WTC11 (cell line): ENCODE results near the gene ADAMTS12. TPM values are rescaled to one million over a fixed set of nuclear protein-coding genes. Genes with fewer than 3 reads are reported as not detected.

Experiments
- ATAC-seq: fragments of 200-7000 bp; cut with Tn5 transposase; 2 replicates; pipeline ENCODE4 v1.10.0; 2021; ENCODE audit warnings: mild to moderate bottlenecking, moderate library complexity
- CTCF ChIA-PET: fragments of 300-600 bp; sonication (Branson Sonifier 250); formaldehyde crosslinking; loops from one replicate; lab custom pipeline; 2021; ENCODE audit warnings: antibody characterized with exemption; lab: Charles Lee
- POLR2A ChIA-PET: fragments of 350-600 bp; sonication (Branson Sonifier 250); formaldehyde crosslinking; loops from one replicate; lab custom pipeline; 2021; ENCODE audit warnings: antibody characterized with exemption; lab: Charles Lee
- DNase-seq: peaks from one replicate; pipeline ENCODE4 v3.0.0; 2021; ENCODE audit warnings: low spot score
- H3K27ac Mint-ChIP-seq: 2 replicates; pipeline ENCODE4 v1.8.0; 2021; ENCODE audit warnings: mixed read lengths
- H3K27me3 Mint-ChIP-seq: 2 replicates; pipeline ENCODE4 v1.8.0; 2021; ENCODE audit warnings: low read depth, mild to moderate bottlenecking, moderate library complexity, mixed read lengths
- H3K36me3 Mint-ChIP-seq: 2 replicates; pipeline ENCODE4 v1.8.0; 2021; ENCODE audit warnings: mixed read lengths
- H3K4me1 Mint-ChIP-seq: 2 replicates; pipeline ENCODE4 v1.8.0; 2022; ENCODE audit warnings: mixed read lengths
- H3K4me3 Mint-ChIP-seq: 2 replicates; pipeline ENCODE4 v1.8.0; 2021; ENCODE audit warnings: mild to moderate bottlenecking, moderate library complexity, mixed read lengths
- H3K9me3 Mint-ChIP-seq: 2 replicates; pipeline ENCODE4 v1.8.0; 2021; ENCODE audit warnings: mixed read lengths
- CREM ChIP-seq: sonication (generic); formaldehyde crosslinking; IDR thresholded peaks from 2 replicates; pipeline ENCODE4 v1.8.1; 2022; ENCODE audit warnings: mild to moderate bottlenecking, missing genetic modification reagents, moderate library complexity
- GABPB1 ChIP-seq: sonication (generic); formaldehyde crosslinking; IDR thresholded peaks from 2 replicates; pipeline ENCODE4 v1.8.1; 2023; ENCODE audit warnings: mild to moderate bottlenecking, missing genetic modification reagents
- JAZF1 ChIP-seq: fragments of 250-450 bp; sonication (Bioruptor Pico); IDR thresholded peaks from 2 replicates; pipeline ENCODE4 v1.9.0; 2021; ENCODE audit warnings: moderate library complexity, mild to moderate bottlenecking, inconsistent platforms
- JUN ChIP-seq: sonication (generic); formaldehyde crosslinking; IDR thresholded peaks from 2 replicates; pipeline ENCODE4 v1.8.0; 2023; ENCODE audit warnings: mild to moderate bottlenecking, missing genetic modification reagents
- KAT7 ChIP-seq: sonication (generic); formaldehyde crosslinking; IDR thresholded peaks from 2 replicates; pipeline ENCODE4 v1.8.1; 2023; ENCODE audit warnings: missing genetic modification reagents, mild to moderate bottlenecking, borderline replicate concordance
- NR3C1 ChIP-seq: sonication (generic); formaldehyde crosslinking; conservative IDR thresholded peaks from 2 replicates; pipeline ENCODE4 v1.8.1; 2023; ENCODE audit warnings: low read depth, mild to moderate bottlenecking, missing genetic modification reagents
- TEAD4 ChIP-seq: sonication (generic); formaldehyde crosslinking; IDR thresholded peaks from 2 replicates; pipeline ENCODE4 v1.8.0; 2022; ENCODE audit warnings: mild to moderate bottlenecking, missing genetic modification reagents
- ZNF138 ChIP-seq: sonication (generic); formaldehyde crosslinking; conservative IDR thresholded peaks from 2 replicates; pipeline ENCODE4 v1.8.1; 2022; ENCODE audit warnings: mild to moderate bottlenecking, moderate library complexity, missing genetic modification reagents
- ZNF219 ChIP-seq: sonication (generic); formaldehyde crosslinking; IDR thresholded peaks from 2 replicates; pipeline ENCODE4 v1.8.0; 2023; ENCODE audit warnings: missing genetic modification reagents, mild to moderate bottlenecking, borderline replicate concordance
- ZNF416 ChIP-seq: fragments of 250-450 bp; sonication (Bioruptor Pico); IDR thresholded peaks from 2 replicates; pipeline ENCODE4 v1.9.0; 2021; ENCODE audit warnings: mild to moderate bottlenecking, inconsistent platforms
- ZNF423 ChIP-seq: fragments of 250-450 bp; sonication (Bioruptor Pico); IDR thresholded peaks from 2 replicates; pipeline ENCODE4 v2.1.2; 2022; ENCODE audit warnings: mild to moderate bottlenecking, moderate library complexity
- total RNA-seq: library from RNA; stranded (reverse); gene quantifications from 3 replicates; pipeline ENCODE4 v1.2.3, GENCODE V29; 2021
- TF ChIP-seq, protein P1 (sequence below): fragments of 250-450 bp; sonication (Bioruptor Pico); IDR thresholded peaks from 2 replicates; pipeline ENCODE4 v2.1.2; 2022; ENCODE audit warnings: mild to moderate bottlenecking, moderate library complexity
- TF ChIP-seq, protein P2 (sequence below): sonication (generic); formaldehyde crosslinking; IDR thresholded peaks from 2 replicates; pipeline ENCODE4 v1.8.0; 2022; ENCODE audit warnings: missing genetic modification reagents
- TF ChIP-seq, protein P3 (sequence below): sonication (generic); formaldehyde crosslinking; IDR thresholded peaks from 2 replicates; pipeline ENCODE4 v1.8.1; 2022; ENCODE audit warnings: missing genetic modification reagents, borderline replicate concordance
- TF ChIP-seq, protein P4 (sequence below): sonication (generic); formaldehyde crosslinking; conservative IDR thresholded peaks from 2 replicates; pipeline ENCODE4 v1.8.1; 2022; ENCODE audit warnings: mild to moderate bottlenecking, missing genetic modification reagents
- TF ChIP-seq, protein P5 (sequence below): fragments of 250-450 bp; sonication (Bioruptor Pico); IDR thresholded peaks from 2 replicates; pipeline ENCODE4 v1.9.0; 2021; ENCODE audit warnings: mild to moderate bottlenecking
- TF ChIP-seq, protein P6 (sequence below): sonication (generic); formaldehyde crosslinking; IDR thresholded peaks from 2 replicates; pipeline ENCODE4 v1.8.1; 2023; ENCODE audit warnings: mild to moderate bottlenecking, moderate library complexity, missing genetic modification reagents
- TF ChIP-seq, protein P7 (sequence below): fragments of 200-600 bp; IDR thresholded peaks from 2 replicates; pipeline ENCODE4 v1.8.0; 2022; ENCODE audit warnings: antibody characterized with exemption

Gene ADAMTS12
- total RNA-seq, 1 experiment from 2014 or later: 13.5 TPM

DNA sequence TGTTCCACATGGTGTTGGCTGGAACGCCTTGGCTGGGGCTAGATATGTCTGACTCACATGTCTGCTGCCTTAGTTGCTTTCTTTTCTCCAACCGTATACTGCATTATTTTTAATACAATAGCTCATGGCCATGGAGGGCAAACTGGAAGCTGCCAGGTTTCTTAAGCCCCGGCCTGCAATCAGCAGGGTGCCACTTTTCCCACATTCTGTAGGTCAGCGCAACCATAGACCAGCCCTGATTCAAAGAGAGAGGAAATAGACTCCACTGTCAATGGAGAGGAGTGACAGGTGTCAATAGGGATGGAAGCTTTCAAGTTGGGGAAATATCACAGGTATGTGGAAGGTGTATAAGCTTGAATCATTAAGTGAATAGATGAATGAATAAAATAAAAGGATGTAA is 390.5 kb downstream of the ADAMTS12 start (continued):
- TF ChIP-seq, protein P1, sequence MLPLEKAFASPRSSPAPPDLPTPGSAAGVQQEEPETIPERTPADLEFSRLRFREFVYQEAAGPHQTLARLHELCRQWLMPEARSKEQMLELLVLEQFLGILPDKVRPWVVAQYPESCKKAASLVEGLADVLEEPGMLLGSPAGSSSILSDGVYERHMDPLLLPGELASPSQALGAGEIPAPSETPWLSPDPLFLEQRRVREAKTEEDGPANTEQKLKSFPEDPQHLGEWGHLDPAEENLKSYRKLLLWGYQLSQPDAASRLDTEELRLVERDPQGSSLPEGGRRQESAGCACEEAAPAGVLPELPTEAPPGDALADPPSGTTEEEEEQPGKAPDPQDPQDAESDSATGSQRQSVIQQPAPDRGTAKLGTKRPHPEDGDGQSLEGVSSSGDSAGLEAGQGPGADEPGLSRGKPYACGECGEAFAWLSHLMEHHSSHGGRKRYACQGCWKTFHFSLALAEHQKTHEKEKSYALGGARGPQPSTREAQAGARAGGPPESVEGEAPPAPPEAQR: no peak

DNA sequence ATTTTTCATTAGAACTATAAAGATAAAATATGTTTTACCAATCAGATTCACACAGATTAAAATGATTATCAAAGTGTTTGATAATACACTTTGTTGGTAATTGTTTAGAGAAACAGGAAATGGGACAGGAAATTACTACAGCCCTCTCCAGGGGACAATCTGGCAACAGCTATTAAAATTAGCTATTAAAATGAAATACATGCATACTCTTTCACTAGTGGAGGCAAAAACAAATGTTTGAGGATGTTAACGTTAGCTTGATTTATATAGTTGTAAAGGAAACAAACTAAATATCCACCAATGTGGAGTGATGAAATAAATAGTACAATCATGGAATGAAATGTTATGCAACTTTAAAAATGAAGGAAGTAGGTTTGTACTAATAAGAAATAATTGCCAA is 397.3 kb downstream of the ADAMTS12 start:
- POLR2A ChIA-PET: no interaction called here
- Mint-ChIP-seq H3K27ac (no peak overlapping the region), H3K4me3 (no peak overlapping the region), H3K36me3 (no peaks in the 10 kb centered on the region; the same call in 1 of the 2 replicates), H3K9me3 (peaks cover 13% of the 10 kb centered on the region), H3K27me3 (no peaks in the 10 kb centered on the region)
- CTCF ChIA-PET: no interaction called here
- DNase-seq: no peak
- TF ChIP-seq, protein P2, sequence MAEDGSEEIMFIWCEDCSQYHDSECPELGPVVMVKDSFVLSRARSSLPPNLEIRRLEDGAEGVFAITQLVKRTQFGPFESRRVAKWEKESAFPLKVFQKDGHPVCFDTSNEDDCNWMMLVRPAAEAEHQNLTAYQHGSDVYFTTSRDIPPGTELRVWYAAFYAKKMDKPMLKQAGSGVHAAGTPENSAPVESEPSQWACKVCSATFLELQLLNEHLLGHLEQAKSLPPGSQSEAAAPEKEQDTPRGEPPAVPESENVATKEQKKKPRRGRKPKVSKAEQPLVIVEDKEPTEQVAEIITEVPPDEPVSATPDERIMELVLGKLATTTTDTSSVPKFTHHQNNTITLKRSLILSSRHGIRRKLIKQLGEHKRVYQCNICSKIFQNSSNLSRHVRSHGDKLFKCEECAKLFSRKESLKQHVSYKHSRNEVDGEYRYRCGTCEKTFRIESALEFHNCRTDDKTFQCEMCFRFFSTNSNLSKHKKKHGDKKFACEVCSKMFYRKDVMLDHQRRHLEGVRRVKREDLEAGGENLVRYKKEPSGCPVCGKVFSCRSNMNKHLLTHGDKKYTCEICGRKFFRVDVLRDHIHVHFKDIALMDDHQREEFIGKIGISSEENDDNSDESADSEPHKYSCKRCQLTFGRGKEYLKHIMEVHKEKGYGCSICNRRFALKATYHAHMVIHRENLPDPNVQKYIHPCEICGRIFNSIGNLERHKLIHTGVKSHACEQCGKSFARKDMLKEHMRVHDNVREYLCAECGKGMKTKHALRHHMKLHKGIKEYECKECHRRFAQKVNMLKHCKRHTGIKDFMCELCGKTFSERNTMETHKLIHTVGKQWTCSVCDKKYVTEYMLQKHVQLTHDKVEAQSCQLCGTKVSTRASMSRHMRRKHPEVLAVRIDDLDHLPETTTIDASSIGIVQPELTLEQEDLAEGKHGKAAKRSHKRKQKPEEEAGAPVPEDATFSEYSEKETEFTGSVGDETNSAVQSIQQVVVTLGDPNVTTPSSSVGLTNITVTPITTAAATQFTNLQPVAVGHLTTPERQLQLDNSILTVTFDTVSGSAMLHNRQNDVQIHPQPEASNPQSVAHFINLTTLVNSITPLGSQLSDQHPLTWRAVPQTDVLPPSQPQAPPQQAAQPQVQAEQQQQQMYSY: no peak
- TF ChIP-seq JUN (CRISPR knock-in tag) (no peak), ZNF219 (no peak), TEAD4 (no peak), ZNF138 (CRISPR knock-in tag) (no peak), NR3C1 (CRISPR knock-in tag) (no peak), GABPB1 (no peak), JAZF1 (no peak), KAT7 (CRISPR knock-in tag) (no peak), ZNF423 (CRISPR knock-in tag) (no peak), ZNF416 (CRISPR knock-in tag) (no peak)
- TF ChIP-seq, protein P3, sequence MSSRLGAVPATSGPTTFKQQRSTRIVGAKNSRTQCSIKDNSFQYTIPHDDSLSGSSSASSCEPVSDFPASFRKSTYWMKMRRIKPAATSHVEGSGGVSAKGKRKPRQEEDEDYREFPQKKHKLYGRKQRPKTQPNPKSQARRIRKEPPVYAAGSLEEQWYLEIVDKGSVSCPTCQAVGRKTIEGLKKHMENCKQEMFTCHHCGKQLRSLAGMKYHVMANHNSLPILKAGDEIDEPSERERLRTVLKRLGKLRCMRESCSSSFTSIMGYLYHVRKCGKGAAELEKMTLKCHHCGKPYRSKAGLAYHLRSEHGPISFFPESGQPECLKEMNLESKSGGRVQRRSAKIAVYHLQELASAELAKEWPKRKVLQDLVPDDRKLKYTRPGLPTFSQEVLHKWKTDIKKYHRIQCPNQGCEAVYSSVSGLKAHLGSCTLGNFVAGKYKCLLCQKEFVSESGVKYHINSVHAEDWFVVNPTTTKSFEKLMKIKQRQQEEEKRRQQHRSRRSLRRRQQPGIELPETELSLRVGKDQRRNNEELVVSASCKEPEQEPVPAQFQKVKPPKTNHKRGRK: no peak
- TF ChIP-seq, protein P4, sequence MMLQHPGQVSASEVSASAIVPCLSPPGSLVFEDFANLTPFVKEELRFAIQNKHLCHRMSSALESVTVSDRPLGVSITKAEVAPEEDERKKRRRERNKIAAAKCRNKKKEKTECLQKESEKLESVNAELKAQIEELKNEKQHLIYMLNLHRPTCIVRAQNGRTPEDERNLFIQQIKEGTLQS (CRISPR knock-in tag): no peak
- TF ChIP-seq, protein P5, sequence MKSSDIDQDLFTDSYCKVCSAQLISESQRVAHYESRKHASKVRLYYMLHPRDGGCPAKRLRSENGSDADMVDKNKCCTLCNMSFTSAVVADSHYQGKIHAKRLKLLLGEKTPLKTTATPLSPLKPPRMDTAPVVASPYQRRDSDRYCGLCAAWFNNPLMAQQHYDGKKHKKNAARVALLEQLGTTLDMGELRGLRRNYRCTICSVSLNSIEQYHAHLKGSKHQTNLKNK (CRISPR knock-in tag): no peak
- TF ChIP-seq, all 79 proteins: peak for 0
- H3K4me1 Mint-ChIP-seq: peaks cover 25% of the 10 kb centered on the region
- ATAC-seq: no peak

DNA sequence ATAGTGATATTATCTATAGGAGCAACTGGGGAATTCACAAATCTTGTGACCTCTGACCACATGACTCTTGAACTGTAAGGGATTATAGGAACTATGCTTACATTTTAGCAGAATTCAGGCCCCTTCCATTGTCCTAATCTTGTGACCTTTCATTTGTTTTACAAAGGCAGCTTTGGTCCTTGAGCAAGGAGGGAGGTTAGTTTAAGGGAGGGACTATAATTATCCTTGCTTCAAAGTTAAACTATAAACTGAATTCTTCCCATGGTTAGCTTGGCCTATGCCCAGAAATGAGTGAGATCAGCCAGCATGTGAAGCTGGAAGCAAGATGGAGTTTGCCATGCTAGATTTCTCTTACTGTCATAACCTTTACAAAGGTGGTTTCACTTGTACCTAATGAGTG is 399.8 kb downstream of the ADAMTS12 start:
- H3K4me1 Mint-ChIP-seq: peaks cover 40% of the 10 kb centered on the region
- no peak for DNase-seq
- peaks cover 20% of the 10 kb centered on the region for H3K9me3 Mint-ChIP-seq
- no peak overlapping the region for H3K4me3 Mint-ChIP-seq
- no peak for ATAC-seq
- no peak overlapping the region for H3K27ac Mint-ChIP-seq
- ChIA-PET CTCF (no interaction called here), POLR2A (no interaction called here)
- peaks cover 6% of the 10 kb centered on the region for H3K36me3 Mint-ChIP-seq
- no peaks in the 10 kb centered on the region for H3K27me3 Mint-ChIP-seq
- TF ChIP-seq, protein P6, sequence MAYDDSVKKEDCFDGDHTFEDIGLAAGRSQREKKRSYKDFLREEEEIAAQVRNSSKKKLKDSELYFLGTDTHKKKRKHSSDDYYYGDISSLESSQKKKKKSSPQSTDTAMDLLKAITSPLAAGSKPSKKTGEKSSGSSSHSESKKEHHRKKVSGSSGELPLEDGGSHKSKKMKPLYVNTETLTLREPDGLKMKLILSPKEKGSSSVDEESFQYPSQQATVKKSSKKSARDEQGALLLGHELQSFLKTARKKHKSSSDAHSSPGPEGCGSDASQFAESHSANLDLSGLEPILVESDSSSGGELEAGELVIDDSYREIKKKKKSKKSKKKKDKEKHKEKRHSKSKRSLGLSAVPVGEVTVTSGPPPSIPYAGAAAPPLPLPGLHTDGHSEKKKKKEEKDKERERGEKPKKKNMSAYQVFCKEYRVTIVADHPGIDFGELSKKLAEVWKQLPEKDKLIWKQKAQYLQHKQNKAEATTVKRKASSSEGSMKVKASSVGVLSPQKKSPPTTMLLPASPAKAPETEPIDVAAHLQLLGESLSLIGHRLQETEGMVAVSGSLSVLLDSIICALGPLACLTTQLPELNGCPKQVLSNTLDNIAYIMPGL: no peak
- no peak for TF ChIP-seq CREM (CRISPR knock-in tag)
- TF ChIP-seq, protein P7, sequence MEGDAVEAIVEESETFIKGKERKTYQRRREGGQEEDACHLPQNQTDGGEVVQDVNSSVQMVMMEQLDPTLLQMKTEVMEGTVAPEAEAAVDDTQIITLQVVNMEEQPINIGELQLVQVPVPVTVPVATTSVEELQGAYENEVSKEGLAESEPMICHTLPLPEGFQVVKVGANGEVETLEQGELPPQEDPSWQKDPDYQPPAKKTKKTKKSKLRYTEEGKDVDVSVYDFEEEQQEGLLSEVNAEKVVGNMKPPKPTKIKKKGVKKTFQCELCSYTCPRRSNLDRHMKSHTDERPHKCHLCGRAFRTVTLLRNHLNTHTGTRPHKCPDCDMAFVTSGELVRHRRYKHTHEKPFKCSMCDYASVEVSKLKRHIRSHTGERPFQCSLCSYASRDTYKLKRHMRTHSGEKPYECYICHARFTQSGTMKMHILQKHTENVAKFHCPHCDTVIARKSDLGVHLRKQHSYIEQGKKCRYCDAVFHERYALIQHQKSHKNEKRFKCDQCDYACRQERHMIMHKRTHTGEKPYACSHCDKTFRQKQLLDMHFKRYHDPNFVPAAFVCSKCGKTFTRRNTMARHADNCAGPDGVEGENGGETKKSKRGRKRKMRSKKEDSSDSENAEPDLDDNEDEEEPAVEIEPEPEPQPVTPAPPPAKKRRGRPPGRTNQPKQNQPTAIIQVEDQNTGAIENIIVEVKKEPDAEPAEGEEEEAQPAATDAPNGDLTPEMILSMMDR: no peak
